Putamen (tissue), 1 donor: ENCODE measurements around the gene LHX5.
A peak's percentile ranks its signal among the peaks of the same experiment; 100 is the strongest.

Experiments used
- DNase-seq: peaks from one replicate; pipeline ENCODE4 v3.0.0-alpha.2; 2016; ENCODE audit warnings: low spot score

The LHX5 gene

GRCh38 chr12:113439301-113439597, 32.4 kb downstream of the LHX5 start:
- DNase-seq = no peak

GRCh38 chr12:113438523-113439300, 33.0 kb downstream of the LHX5 start:
- no peak for DNase-seq

- DNase-seq = no peak
These were observed 34.0 kb downstream of the LHX5 start for GRCh38 chr12:113437729-113438100.

DNA sequence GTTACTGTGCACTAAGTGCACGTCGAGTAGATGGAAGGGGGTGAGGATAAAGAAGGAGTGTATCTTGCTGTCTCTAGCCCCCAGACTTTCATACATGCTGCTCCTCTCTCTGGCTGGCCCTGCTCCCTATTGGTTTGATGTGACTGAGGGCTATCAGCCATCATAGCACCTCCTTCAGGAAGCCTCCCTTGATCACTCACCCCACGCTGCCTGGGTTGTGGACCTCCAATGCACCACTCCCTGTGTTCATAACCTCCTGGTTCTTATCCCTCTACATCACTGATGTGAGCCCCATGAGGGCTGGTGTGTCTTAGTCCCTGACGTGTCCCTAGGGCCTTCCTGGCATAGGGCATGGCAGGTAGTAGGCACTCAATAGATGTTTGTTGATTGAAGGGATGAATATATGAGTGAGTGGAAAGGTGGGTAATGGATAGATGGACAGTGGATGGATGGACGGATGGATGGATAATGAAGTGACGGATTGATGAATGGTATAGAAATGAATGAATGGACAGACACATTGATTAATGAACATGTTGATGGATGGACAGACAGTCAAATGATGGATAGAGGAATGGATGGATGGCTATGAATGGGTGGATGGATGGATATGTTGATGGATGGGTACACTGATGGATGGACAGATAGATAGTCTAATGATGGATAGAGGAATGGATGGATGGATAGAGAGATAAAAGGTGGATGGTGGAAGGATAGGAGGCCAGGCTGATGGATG, 34.5 kb downstream of the LHX5 start:
- no peak for DNase-seq

GRCh38 chr12:113436586-113436985, 35.1 kb downstream of the LHX5 start:
- DNase-seq = no peak

DNA sequence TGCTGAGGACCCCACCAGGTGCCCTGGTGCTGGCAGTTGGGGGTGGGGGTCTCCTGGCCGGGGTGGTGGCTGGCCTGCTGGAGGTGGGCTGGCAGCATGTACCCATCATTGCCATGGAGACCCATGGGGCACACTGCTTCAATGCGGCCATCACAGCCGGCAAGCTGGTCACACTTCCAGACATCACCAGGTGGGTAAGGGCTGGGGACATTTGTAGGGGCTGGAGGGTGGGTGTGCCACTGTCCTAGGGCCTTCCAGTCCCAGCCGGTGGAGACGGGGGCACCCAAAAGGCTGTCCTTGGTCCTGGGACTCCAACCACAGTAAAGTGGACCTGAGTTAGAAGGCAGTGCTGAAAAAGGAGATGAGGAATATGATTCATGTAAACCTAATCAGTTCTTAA, 36.3 kb downstream of the LHX5 start:
- no peak for DNase-seq

DNA sequence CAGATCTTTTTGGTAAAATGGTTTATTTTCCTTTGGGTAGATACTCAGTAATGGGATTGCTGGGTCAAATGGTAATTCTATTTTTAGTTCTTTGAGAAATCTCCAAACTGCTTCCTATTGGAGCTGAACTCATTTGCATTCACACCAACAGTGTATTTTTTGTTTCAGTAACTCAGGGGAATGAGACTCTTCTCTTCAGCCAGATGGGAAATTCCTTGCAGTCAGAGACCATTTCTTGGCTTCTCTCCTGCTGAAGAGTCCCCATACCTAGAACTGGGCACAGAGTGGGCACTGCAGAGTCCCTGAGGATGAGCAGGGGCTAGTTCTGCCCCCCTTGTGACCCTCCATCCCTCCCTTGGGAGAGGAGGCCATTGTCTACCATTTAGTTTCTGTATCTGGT, 38.7 kb downstream of the LHX5 start:
- DNase-seq = no peak

GRCh38 chr12:113428482-113428881, 43.2 kb downstream of the LHX5 start:
- no peak for DNase-seq

- DNase-seq = no peak
These were observed 43.8 kb downstream of the LHX5 start for GRCh38 chr12:113427882-113428281.

DNA sequence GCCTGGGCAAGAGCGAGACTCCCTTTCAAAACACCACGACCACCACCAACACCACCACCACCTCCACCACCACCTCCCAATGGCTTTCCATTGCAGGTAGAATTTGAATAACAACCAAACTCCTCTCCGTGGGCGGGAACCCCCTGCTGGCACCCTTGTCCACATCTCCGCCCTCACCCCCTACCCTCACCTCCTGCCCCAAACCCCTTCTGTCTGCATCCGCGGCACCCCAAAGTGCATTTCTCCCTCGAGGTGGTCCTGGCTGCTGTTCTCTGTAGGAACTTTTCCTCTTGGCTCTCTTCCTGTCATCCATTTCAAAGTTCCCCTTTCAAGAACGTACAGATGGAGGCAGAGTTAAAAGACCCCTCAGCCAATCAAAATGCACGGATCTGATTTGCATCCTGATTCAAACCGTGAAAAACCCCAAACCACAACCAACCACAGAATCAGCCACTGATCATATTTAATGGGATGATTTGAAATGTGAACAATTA, 45.7 kb downstream of the LHX5 start:
- no peak for DNase-seq

DNA sequence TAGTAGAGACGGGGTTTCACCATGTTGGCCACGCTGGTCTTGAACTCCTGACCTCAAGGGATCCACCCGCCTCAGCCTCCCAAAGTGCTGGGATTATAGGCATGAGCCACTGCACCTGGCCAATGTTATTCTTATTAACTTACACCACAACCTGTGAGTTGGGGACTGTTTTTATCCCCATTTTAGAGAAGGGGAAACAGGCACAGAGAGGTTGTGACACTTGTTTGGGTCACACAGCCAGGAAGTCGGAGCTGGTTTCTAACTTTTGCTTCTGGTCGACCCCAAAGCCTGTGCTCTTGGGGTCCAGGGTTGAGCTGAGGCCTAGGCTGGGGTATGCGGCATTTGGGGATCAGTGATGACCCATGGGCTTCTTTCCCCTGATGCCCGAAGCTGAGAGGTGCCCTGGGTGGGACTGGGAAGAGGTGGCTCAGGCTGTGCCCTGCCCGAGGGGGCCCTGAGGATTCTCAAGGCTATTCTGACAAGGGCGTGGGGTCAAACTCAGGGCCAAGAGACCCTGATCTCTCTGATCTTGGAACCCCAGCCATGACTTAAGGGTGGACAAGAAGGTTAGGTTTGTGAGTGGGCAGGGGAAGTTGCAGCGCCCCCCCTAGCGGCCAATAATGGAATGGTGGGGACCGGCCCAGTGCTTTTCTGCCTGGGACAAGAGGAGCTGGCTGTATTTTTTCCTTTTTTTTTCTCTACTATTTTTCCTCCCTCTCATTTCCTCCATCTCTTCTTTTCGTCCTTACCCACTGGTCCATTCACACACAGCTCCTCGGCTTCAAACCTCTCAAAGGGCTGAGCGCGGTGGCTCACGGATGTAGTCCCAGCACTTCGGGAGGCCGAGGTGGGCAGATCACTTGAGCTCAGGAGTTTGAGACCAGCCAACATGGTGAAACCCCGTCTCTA, 46.5 kb downstream of the LHX5 start:
- DNase-seq = no peak

DNA sequence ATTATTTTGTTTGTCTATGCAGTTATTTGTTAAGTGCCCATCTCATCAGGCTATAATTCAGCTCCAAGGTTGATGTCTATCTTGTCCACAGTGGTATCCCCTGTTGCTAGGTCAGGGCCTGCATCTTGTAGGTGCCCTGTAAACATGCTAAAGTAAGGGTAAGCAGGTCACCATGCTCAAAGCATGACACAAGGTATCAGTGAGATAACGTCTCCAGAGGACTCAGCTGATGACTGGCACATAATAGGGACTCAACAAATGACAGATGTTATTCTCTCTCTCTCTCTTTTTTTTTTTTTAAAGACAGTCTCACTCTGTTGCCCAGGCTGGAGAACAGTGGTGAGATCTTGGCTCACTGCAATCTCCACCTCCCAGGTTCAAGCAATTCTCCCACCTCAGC, 47.2 kb downstream of the LHX5 start:
- DNase-seq = no peak

DNA sequence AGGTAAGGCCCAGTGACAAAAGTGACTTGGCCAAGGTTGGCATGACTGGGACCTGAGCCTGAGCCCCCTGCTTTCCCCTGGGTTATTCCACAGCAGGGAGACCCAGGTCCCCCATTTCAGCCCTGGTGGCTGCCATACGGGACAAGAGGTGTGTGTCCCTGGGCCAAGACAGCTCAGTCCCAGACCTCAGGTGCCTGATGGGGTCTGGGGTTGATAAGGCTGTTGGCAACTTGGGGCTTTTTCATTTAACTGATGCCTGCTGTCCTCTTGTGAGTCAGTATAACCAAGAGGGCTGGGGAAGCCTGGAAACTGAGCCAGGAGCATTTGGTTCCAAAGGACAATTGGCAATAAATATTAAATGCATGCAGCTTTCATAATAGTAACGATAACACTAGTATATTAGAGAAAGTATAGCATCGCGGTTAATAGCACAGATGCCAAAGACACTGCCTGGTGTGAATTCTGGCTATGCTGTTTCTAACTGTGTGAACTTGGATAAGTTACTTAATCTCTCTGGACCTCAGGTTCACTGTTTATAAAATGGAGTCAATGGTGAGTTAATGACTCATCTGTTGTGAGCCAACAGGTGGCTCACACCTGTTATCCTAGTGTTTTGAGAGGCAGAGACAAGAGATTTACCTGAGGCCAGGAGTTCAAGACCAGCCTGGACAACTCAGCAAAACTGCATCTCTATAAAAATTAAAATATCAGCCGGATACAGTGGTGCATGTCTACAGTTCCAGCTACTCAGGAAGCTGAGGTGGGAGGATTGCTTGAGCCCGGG, 48.6 kb downstream of the LHX5 start:
- no peak for DNase-seq

DNA sequence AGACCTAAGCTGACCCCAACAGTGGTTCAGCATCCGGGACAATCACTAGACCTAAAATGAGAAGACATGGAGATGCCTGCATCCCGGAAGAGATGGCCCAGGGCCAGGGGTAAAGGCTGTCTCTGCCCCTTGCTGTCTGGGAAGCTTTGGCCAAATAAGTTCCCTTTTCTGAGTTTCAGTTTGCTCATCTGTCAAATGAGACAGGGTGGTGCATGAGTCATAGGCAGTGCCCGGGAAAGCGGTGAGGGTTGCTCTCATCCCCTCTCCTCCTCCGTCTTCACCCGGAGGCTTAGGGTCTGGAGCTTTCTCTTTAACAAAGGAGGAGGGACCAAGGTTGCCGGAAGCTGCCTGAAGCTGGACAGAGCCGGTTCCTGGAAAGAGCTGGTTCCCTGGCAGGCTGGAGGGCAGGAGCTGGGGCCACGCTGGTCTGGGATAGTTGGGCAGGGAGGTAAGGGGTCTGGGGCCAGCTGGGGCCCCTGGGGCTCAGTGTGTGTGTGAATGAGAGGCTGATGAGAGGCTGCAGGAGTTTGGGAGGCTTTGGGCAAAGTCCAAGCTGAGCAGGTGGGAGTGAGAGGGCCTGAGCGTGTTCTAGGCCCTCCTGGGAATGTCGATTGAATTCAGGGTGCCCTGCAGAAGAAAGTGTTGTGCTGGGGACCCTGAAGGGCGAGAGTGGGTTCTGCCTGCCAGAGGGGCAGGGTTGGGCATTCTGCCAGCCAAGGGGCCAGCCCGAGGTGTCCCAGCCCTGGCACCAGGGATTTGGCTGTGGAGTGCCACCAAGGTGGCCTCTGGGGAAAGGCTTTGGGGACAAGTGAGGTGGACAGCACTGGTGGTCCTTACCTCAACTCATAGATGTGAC, 49.4 kb downstream of the LHX5 start, which contains the start of gene SDSL:
TSS of gene SDSL (plus strand) at position 351 of the 856 bp plus-strand sequence. CDS start 5,603 bp downstream, outside the sequence.
- DNase-seq = peak; percentile 54

GRCh38 chr12:113420996-113421595, 50.6 kb downstream of the LHX5 start:
- no peak for DNase-seq

- DNase-seq = no peak
These were observed 53.3 kb downstream of the LHX5 start for GRCh38 chr12:113418213-113418879.

- no peak for DNase-seq
These were observed 55.4 kb downstream of the LHX5 start for GRCh38 chr12:113416091-113416754.

- DNase-seq = no peak
These were observed 57.1 kb downstream of the LHX5 start for GRCh38 chr12:113414519-113415038.

- DNase-seq = no peak
These were observed 58.2 kb downstream of the LHX5 start for GRCh38 chr12:113413488-113413939.
